IPS-18c (cell line): ENCODE results near the gene MYO16.

ENCODE experiments used
- H3K4me3 ChIP-seq: 2 replicates; pipeline ENCODE4 v1.7.0; 2013; ENCODE audit warnings: low read depth, mild to moderate bottlenecking, low read length, moderate library complexity; ENCODE audit not compliant: insufficient read depth
- H3K9me3 ChIP-seq: one replicate; pipeline ENCODE4 v1.6.1; 2013; ENCODE audit warnings: mild to moderate bottlenecking, low read length, moderate library complexity; ENCODE audit not compliant: control insufficient read depth, insufficient read depth

MYO16 gene

DNA sequence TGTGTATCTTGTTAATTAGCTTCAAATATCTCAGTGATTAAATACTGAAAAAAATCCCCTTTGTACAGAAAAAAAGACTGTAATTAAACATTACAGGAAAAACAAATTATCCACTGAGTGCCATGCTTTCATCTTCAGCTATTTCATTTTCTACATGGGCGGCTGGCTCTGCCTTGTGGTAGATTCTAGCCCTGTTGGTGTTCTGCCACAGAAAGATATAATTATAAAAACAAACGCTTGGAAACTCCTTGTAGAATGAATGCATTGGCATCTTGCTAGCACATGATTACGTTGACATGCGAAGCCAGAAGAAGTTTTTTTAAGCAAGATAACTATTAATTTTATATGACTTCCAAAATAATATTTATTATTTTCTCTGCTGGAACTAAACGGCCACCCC lies 496.8 kb downstream of the MYO16 start:
- H3K9me3 ChIP-seq: no peaks in the 10 kb centered on the region
- H3K4me3 ChIP-seq: no peak overlapping the region

DNA sequence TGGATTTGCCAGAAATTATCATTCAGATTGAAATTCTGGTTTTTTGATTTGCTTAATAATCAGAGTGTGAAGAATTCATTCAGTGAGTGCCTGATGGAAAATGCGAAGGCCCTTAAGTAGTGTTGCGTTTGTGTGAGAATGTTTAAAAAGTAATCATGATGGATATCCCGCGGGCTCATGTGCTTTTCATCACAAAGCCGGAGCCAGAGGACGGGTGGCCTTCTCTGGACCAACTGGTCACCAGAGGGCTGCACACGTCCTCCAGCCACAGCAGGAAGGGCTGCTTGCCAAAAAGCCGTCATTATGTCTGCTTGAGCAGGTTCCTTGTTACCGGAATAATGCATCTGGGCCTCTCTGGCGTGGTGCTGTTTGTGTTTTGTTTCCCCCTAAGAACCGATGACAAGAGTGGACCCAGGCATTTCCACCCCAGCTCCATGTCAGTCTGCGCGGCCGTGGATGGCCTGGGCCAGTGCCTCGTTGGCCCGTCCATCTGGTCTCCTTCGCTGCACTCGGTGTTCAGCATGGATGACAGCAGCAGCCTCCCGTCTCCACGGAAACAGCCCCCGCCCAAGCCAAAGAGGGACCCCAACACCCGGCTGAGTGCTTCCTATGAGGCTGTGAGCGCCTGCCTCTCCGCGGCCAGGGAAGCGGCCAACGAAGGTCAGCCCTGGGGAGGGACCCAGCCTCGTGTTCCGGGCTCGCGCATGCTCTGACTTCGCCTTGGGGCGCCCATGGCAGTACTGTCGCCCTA lies 497.7 kb downstream of the MYO16 start:
- no peaks in the 10 kb centered on the region for H3K9me3 ChIP-seq
- no peak overlapping the region for H3K4me3 ChIP-seq

DNA sequence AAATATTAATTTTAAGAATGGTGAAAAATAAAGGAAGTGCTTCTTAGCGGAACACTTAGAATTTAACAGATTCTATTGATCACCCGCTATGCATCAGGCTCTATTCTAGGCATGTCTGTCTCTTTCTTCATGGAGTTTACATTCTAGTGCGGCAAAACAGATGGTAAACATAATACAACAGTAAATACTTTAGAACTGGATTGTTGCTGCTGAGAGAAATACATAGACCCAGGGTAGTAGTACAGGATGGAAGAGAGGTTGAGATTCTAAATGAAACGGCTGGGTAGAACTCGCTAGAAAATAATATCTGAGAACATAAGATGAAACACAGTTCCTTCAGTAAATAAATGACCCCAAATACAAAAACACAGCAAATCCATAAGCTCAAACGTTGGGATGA lies 498.7 kb downstream of the MYO16 start:
- H3K9me3 ChIP-seq: no peaks in the 10 kb centered on the region
- no peak overlapping the region for H3K4me3 ChIP-seq

DNA sequence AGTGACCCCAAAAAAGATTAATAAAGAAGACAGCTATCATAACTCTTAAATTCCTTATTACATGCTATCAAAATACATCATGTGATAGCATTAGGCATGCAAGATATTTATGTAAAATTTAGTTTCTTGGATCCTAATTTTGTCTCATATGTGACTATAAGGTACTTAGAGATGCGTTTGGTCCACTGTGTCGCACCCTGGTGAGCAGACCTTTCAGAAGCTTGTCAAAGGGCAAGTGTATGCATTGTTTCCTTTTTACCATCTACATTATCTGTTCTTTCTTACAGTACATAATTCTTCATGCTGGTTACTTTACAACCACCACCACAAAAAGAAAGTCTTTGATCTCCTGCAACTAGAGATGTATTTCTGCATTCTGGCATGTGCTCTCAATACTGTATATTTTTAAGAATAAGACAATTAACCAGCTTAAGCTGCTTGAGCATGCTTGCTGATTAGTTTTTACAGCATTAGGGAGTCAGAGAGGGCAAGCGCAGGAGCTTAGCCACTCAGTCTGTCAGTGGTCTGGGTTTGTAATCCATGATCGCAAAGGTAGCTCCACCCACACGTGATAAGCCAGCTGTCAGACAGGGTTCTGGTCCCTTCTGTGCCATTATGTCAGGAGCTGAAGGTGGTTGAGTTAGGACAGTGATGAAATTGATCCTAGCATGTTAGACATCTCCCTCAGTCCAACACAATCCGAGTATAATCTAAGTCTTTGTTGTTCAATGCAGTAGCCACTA lies 500.9 kb downstream of the MYO16 start:
- no peaks in the 10 kb centered on the region for H3K9me3 ChIP-seq
- H3K4me3 ChIP-seq: no peak overlapping the region

DNA sequence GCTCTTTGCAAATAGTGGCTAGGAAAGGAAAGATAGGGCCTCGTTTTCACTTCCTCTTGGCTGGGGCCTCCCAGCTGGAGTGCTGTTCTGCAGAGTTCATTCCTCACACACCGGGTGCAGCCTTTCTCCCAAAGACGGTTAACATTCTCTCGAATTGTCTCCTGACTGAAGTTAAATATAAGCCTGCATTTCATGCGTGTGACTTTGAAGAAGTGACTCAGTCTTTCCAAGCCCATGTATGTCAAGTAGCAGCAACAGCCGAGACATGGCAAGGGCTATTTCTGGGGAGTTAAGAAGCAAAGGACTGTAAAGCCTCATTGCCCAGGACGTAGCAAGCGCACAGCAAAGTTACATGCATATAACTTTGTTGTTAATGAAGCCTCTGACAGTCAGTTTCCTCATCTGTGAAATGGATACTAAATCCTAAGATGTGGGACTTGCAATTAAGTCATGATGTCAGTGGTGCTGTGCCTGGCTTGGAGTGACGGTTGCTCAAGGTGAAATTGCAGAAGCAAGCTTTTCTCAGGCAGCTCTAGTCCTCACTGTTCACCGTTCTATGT lies 502.4 kb downstream of the MYO16 start:
- Histone ChIP-seq H3K9me3 (no peaks in the 10 kb centered on the region), H3K4me3 (no peak overlapping the region)

DNA sequence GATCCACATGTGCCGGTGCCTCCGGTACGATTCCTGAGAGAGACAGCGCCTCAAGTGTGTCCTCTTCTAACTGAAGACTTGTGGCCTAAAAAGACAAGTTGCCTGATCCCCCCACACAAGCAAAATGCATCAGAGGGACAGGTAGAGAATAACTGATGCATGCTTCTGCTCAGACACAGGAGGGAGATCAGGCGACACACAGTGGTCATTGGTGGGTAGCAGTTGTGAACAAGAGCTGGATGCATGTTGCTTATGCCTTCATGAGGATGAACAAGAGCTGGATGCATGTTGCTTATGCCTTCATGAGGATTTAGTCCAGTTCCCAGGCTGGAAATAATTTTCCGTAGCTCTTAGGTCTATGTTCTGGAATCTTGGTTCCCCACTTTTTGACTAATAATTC lies 505.6 kb downstream of the MYO16 start:
- peaks cover 2% of the 10 kb centered on the region for H3K9me3 ChIP-seq
- no peak overlapping the region for H3K4me3 ChIP-seq

DNA sequence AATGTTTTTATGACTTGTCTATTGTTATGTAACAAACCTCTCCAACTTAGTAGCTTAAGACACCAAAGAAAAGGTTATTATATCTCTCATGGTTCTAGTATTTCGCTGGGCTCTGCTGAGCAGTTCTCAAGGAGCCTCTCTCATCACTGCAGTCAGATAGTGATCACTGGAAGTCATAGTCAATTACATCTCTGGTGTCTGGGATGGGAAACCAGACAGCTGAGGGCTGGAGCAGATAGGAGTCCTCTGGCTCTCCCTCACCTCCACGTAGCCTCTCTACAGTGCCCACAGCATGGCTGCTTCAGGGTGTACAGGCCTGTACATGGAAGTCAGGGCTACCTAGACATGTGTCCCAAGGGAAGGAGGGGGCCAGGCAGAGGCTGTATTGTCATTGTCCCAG lies 507.5 kb downstream of the MYO16 start:
- Histone ChIP-seq H3K4me3 (no peak overlapping the region), H3K9me3 (peaks cover 7% of the 10 kb centered on the region)

DNA sequence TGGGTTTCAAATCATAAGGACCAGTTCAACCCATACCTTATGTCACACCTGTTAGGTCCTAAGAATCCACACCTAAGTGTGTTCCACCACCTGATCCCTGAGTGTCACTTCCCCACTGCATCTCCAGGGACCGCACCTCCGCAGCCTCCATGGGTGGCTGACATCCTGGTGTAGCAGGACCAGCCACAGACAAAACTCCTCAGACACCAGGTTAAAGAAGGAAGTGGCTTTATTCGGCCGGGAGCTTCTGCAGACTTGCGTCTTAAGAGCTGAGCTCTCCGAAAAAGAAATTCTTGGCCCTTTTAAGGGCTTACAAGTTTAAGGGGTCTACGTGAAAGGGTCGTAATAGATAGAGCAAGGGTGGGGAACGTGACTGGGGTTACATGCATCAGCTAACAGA lies 509.9 kb downstream of the MYO16 start:
- Histone ChIP-seq H3K4me3 (no peak overlapping the region), H3K9me3 (peaks cover 7% of the 10 kb centered on the region)

DNA sequence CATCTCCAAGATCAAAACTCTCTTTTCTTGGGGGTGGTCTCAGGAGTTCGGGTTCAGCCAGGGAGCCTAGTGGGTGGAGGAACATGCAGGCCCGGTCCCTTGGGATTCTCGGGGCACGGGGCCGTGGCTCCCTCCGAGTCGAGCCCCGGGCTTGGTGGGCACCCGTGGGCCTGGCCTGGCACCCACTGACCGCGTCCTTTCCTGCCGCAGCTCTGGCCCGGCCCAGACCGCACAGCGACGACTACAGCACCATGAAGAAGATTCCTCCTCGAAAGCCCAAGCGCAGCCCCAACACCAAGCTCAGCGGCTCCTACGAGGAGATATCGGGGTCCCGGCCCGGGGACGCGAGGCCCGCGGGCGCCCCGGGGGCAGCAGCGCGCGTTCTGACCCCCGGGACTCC lies 510.6 kb downstream of the MYO16 start:
- H3K4me3 ChIP-seq: no peak overlapping the region
- peaks cover 7% of the 10 kb centered on the region for H3K9me3 ChIP-seq

DNA sequence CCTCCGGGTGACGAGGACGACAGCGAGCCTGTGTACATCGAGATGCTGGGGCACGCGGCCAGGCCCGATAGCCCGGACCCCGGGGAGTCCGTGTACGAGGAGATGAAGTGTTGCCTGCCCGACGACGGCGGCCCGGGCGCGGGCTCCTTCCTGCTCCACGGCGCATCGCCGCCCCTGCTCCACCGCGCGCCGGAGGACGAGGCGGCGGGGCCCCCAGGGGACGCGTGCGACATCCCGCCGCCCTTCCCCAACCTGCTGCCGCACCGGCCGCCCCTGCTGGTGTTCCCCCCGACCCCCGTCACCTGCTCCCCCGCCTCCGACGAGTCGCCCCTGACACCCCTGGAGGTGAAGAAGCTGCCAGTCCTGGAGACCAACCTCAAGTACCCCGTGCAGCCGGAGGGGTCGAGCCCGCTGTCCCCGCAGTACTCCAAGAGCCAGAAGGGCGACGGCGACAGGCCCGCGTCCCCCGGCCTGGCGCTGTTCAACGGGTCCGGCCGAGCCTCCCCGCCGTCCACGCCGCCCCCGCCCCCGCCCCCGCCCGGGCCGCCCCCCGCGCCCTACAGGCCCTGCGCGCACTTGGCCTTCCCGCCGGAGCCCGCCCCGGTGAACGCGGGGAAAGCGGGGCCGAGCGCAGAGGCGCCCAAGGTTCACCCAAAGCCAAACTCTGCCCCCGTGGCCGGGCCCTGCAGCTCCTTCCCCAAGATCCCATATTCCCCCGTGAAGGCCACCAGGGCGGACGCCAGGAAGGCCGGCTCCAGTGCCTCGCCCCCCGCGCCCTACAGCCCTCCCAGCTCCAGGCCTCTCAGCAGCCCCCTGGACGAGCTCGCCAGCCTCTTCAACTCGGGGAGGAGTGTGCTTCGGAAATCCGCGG lies 511.3 kb downstream of the MYO16 start:
- no peak overlapping the region for H3K4me3 ChIP-seq

DNA sequence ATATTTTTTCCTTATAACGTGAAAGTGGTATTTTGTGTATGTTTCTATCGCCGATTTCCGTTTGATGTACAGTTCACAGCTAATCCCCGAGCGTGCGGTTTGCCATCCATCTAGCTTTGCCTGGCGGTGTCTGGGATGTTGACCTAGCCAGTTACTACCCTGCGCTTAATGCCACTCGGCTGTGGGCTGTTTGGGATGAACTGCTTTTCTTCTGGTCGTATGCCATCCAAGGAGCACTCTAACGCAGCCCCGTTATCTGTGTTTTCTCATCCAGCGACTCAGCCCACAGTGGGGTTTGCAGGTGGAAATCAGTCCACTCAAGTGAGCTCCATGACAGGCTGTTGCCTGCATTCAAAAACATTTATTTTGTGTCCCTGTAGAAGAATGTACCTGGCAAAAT lies 512.3 kb downstream of the MYO16 start:
- Histone ChIP-seq H3K4me3 (no peak overlapping the region), H3K9me3 (peaks cover 7% of the 10 kb centered on the region)

More for the DNA sequence above, 511.3 kb downstream of the MYO16 start:
- H3K9me3 ChIP-seq: peaks cover 7% of the 10 kb centered on the region

DNA sequence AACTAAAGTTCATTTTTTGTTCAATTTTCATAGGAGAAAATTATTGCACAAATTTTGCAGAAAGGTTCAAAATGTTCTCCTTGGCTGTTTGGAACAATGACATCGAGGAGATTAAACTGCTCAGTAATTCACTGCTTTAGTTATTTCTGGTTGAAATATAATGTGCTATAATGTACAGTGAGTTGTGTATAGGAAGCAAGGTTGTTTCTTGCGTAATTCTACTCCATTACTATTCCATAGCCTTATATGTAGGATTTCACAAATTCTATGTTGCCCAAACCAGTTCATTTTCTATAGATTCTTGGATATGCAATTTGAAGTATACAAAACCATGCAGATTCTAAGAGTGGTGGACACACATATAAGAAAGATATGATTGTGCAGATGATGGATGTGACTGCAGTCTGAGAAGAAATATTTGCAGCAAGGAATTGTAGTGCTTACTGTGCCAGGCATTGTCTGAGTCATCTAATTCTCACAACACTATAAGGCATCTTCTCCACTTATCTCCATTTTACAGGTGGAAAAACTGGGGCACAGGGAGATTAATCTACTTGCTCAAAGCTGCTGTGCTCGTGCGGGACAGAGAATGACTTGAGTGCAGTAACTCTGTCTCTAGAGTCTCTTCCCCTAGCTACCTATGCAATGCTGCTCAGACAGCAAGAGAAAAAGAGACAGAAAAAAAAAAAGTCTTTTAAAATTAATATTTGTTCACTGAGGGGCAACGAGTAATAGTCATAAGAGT lies 515.5 kb downstream of the MYO16 start:
- no peak overlapping the region for H3K4me3 ChIP-seq
- peaks cover 7% of the 10 kb centered on the region for H3K9me3 ChIP-seq

DNA sequence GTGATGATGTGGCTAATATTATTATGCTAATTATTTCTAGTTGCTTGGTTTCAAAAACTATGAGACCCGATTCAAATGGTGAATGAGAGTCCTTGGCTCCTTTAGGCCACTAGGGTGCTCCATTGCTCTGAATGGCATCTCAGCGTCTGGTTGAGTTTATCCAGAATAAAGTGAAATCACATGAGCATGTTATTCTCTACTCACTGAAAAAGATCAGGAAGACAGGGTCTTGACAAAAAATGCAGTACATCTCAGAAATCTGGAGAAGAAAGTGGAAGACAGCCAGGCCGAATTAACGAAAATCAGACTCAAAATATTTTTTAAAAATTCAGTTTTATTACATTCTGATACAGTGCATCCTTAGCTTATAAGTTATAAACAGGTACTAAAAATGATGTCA lies 516.2 kb downstream of the MYO16 start:
- H3K4me3 ChIP-seq: no peak overlapping the region

DNA sequence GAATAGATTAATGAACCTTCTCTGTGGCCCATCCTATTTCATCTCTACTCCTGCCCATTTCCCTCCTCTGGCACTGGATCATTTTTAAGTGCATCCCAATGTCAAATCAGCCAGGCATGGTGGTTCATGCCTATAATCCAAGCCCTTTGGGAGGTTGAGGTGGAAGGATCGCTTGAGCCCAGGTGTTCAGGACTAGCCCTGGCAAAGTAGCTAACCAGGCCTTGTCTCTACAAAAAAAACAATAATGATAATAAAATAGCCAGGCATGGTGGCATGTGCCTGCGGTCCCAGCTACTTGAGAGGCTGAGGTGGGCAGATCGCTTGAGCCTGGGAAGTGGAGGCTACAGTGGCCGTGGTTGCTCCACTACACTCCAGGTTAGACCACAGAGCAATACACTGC lies 517.0 kb downstream of the MYO16 start:
- Histone ChIP-seq H3K9me3 (no peaks in the 10 kb centered on the region), H3K4me3 (no peak overlapping the region)

More for the DNA sequence above, 516.2 kb downstream of the MYO16 start:
- H3K9me3 ChIP-seq: no peaks in the 10 kb centered on the region

DNA sequence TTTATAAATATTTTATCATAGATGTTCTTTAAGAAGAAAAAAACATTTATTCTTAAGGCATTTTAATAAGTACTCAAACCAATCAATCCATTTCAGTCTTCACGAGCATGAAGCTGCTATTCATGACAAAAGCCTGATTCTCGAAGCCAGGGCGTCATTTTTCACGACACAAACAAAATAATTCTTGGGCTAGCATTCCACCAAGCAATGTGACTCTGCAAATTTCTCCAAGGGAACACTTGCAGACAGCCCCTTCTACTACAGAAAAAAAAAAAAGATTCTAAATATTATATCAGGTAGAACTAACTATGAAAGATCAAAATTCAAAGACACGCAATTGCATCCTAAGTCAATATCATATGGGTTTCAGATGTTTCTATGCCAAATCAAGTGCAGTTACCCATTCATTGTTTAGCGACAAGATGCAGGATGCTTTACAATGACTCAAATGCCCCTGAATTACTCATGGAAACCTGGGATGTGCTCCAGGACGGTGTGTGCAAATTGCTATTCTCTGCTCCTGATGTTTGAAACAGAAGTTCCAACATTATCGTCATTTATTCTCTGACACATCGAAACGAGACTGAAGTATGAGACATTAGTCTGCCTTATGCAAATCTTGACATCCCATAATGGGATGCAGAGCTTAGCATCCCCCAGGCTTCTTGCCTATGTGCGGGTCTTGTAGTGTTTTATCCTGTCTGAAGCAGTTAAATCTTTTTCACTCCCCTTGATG lies 517.7 kb downstream of the MYO16 start:
- H3K4me3 ChIP-seq: no peak overlapping the region
- H3K9me3 ChIP-seq: no peaks in the 10 kb centered on the region

DNA sequence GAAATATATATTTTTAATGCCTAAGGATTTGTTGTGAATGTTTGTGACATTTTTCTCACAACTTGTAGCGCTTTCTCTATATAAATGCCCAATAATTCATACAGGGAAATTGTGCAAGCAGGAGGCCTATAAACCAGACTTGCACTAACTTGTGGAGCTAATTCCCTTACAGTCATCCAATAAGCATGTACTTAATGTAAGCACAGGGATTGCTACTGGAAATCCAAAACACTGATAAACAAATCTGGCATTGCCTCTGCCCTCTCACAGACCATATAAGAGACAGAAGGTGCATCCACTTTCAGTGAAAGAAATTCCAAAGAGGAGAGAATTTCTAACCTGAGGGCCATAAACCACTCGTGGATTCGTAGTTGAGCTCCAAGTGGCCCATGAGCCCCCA lies 518.8 kb downstream of the MYO16 start:
- Histone ChIP-seq H3K4me3 (no peak overlapping the region), H3K9me3 (no peaks in the 10 kb centered on the region)
